ENCODE results near the gene FBN2.

Gene FBN2

GRCh38 chr5:128397876-128398275, 140.2 kb downstream of the FBN2 start:
- H3K36me3 Mint-ChIP-seq: no peaks in the 10 kb centered on the region
- no peak overlapping the region for H3K27ac Mint-ChIP-seq
- peaks cover 2% of the 10 kb centered on the region for H3K27me3 Mint-ChIP-seq
- H3K4me1 Mint-ChIP-seq: no peaks in the 10 kb centered on the region
- no peak overlapping the region for H3K4me3 Mint-ChIP-seq
- peaks cover 10% of the 10 kb centered on the region for H3K9me3 Mint-ChIP-seq

GRCh38 chr5:128395073-128395472, 143.0 kb downstream of the FBN2 start:
- Mint-ChIP-seq H3K27ac (no peak overlapping the region), H3K27me3 (peaks cover 2% of the 10 kb centered on the region), H3K4me3 (no peak overlapping the region), H3K4me1 (no peaks in the 10 kb centered on the region), H3K9me3 (peaks cover 5% of the 10 kb centered on the region), H3K36me3 (no peaks in the 10 kb centered on the region)

DNA sequence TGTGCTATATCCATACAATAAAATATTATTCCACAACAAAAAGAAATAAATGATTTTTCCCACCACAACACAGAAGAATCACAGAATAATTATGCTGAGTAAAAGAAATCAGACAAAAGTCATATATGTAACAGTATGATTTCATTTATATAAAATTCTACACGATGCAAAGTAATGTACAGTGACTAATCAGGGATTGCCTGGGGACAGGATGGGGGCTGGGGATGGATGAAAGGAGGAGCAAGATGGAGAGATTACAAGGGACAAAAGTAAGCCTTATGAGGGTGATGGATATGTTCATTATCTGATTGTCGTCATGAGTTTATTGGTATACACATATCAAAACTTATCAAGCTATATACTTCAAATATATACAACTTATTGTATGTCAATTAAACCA, 154.0 kb downstream of the FBN2 start:
- no peak overlapping the region for H3K4me3 Mint-ChIP-seq

DNA sequence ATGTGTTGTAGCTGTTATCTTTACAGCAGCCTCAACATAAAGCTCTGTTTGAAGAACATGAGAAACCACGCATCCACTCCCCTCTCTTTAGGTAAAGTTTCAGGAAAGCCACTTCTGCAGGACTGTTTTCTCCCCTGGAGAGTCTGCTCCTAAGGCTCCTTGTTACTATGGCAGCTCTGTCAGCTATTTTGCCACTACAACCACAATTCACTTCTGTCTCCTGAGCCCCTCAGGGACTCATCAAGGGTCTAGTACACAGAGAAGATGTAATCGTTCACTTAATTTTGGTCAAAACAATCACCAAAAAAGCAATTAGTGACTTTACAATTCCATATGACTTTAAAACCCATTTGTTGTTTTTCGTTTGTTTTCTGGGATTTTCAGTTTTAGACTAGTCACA, 157.7 kb downstream of the FBN2 start:
- Mint-ChIP-seq H3K27ac (no peak overlapping the region), H3K36me3 (no peaks in the 10 kb centered on the region), H3K4me3 (no peak overlapping the region), H3K4me1 (no peaks in the 10 kb centered on the region), H3K27me3 (no peaks in the 10 kb centered on the region), H3K9me3 (no peaks in the 10 kb centered on the region)

More for the DNA sequence above, 154.0 kb downstream of the FBN2 start:
- H3K9me3 Mint-ChIP-seq: peaks cover 6% of the 10 kb centered on the region
- no peaks in the 10 kb centered on the region for H3K4me1 Mint-ChIP-seq
- H3K36me3 Mint-ChIP-seq: no peaks in the 10 kb centered on the region
- H3K27ac Mint-ChIP-seq: no peak overlapping the region
- no peaks in the 10 kb centered on the region for H3K27me3 Mint-ChIP-seq

DNA sequence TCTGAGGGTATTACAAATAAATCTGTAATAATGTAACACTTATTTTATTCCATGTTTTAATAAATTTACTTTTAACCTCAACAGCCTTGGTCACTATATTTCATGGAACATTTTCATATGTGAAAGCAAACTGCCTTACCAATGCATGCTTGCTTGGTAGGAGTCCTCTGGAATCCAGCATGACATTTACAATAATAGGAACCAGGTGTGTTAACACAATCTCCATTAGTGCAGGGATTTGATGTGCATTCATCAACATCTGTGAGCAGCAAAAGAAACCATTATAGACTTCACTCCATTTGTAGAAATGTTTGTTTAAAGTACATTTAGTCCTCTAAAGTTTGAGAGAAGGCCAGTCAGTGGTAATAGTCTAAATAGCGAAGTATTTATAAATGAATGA, 159.4 kb downstream of the FBN2 start:
- Mint-ChIP-seq H3K27ac (no peak overlapping the region), H3K4me3 (no peak overlapping the region), H3K27me3 (no peaks in the 10 kb centered on the region), H3K36me3 (no peaks in the 10 kb centered on the region), H3K4me1 (no peaks in the 10 kb centered on the region), H3K9me3 (no peaks in the 10 kb centered on the region)

DNA sequence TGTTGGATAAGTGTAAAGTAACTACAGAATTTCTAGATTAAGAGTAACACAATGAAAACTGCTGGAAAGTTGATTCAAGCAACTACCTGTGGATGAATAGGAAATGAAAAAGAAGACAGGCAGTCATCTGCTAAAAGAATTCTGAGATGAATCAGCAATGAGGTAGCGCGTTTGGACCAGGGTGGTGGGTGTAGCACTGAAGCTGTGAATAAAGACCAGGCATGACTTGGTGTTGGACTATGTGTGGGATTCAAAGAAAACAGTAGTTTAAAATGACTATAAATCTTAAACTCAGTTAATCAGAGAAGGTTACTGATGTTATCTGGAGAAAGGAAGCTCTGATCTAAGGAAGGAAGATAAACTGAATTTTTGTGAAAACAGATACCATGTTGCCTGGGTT, 159.8 kb downstream of the FBN2 start:
- Mint-ChIP-seq H3K9me3 (no peaks in the 10 kb centered on the region), H3K27me3 (no peaks in the 10 kb centered on the region), H3K27ac (no peak overlapping the region), H3K4me1 (no peaks in the 10 kb centered on the region), H3K36me3 (no peaks in the 10 kb centered on the region), H3K4me3 (no peak overlapping the region)

DNA sequence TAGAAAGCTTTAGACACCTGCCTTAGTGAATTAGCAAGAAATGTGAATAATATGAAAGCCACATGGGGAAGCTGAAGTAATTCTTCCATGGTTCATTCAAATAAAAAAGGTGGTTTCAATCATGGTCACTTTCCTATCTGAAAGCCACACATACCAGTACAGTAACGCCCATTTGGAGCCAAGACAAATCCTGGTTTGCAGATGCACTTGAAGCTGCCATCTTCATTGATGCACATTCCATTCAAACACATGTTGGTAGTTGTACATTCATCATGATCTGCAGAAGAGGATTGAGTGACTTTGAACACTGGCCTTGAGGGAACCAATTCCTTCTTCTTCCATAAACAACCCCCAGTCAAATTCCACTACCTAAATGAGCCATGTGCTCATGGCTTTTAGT, 161.5 kb downstream of the FBN2 start:
- H3K27ac Mint-ChIP-seq: no peak overlapping the region
- no peak overlapping the region for H3K4me3 Mint-ChIP-seq

DNA sequence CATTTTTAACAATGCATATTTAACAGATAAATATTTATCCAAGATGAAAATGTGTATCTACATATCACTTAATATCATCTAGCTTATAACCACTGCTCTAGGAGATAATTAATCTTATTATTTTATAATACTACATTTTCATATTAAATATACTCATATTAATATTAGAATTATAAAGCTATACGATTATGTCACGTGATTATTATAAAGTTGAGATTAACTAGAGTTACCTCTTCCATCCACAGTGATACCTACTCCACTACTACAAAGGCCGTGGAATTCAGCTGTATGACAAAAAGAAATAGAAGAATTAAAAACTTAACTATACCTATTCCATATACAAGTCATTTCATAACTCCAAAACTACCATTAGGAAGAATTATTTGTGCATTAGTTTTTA, 171.9 kb downstream of the FBN2 start:
- Mint-ChIP-seq H3K9me3 (peaks cover 5% of the 10 kb centered on the region), H3K4me1 (no peaks in the 10 kb centered on the region), H3K27me3 (no peaks in the 10 kb centered on the region), H3K36me3 (no peaks in the 10 kb centered on the region), H3K27ac (no peak overlapping the region), H3K4me3 (no peak overlapping the region)

More for the DNA sequence above, 161.5 kb downstream of the FBN2 start:
- no peaks in the 10 kb centered on the region for H3K36me3 Mint-ChIP-seq
- H3K4me1 Mint-ChIP-seq: no peaks in the 10 kb centered on the region
- H3K27me3 Mint-ChIP-seq: no peaks in the 10 kb centered on the region
- no peaks in the 10 kb centered on the region for H3K9me3 Mint-ChIP-seq

DNA sequence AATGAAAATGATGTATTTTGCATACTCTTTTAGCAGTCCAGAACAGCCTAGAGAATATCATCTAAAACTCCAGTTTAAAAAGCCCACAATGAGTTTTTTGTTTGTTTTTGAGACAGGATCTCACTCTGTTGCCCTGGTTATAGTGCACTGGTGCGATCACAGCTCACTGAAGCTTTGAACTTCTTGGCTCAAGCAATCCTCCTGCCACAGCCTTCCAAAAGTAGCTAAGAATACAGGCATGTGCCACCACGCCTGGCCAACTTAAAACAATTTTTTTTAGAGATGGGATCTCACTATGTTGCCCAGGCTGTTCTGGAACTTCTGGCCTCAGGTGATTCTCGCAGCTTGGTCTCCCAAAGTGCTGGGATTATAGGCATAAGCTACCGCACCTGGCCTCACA, 175.7 kb downstream of the FBN2 start:
- Mint-ChIP-seq H3K27ac (no peak overlapping the region), H3K27me3 (no peaks in the 10 kb centered on the region), H3K9me3 (no peaks in the 10 kb centered on the region), H3K4me1 (no peaks in the 10 kb centered on the region), H3K36me3 (no peaks in the 10 kb centered on the region), H3K4me3 (no peak overlapping the region)

GRCh38 chr5:128358826-128359225, 179.2 kb downstream of the FBN2 start:
- no peaks in the 10 kb centered on the region for H3K36me3 Mint-ChIP-seq
- no peak overlapping the region for H3K4me3 Mint-ChIP-seq
- no peaks in the 10 kb centered on the region for H3K4me1 Mint-ChIP-seq
- H3K27me3 Mint-ChIP-seq: no peaks in the 10 kb centered on the region
- no peaks in the 10 kb centered on the region for H3K9me3 Mint-ChIP-seq
- no peak overlapping the region for H3K27ac Mint-ChIP-seq

DNA sequence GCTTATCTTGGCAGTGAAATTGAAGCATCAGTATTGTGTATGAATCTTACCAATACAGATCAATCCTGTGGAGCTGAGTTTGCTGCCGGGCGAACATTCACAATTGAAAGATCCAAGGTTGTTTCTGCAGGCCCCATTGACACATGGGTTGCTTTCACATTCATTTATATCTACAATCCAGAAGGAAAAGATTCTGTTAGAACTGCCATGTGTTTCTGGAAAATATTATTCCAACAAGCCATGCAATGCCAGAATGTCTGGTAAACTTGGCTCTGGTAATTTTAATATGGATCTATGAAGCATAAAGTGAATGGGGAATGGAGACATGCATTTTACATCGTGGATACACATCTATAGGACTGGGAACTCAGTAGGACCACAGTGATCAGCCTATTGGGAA, 180.8 kb downstream of the FBN2 start:
- Mint-ChIP-seq H3K36me3 (no peaks in the 10 kb centered on the region), H3K4me3 (no peak overlapping the region), H3K27ac (no peak overlapping the region), H3K4me1 (no peaks in the 10 kb centered on the region), H3K9me3 (no peaks in the 10 kb centered on the region), H3K27me3 (no peaks in the 10 kb centered on the region)

DNA sequence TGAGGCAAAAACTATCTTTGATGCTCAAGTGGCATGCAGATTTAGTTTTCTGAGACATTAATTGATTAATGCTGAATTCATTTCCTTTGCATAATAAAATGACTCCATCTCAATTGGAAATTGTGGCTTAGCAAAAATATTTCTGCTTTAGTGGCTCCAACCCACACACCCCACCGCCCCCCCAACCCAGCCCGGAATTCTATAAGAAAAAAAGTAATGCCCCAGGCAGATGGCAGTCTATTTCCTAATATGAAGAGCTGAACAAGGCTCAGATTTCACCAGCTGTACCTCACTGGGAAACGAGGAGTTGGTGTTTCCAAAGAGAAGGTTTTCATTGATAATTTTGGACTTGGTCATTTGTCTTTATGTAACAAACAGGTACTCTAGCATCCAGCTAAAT, 182.1 kb downstream of the FBN2 start:
- Mint-ChIP-seq H3K36me3 (no peaks in the 10 kb centered on the region), H3K4me1 (no peaks in the 10 kb centered on the region), H3K9me3 (no peaks in the 10 kb centered on the region), H3K27me3 (no peaks in the 10 kb centered on the region), H3K27ac (no peak overlapping the region), H3K4me3 (no peak overlapping the region)

- Mint-ChIP-seq H3K4me3 (no peak overlapping the region), H3K36me3 (no peaks in the 10 kb centered on the region), H3K27me3 (no peaks in the 10 kb centered on the region), H3K27ac (no peak overlapping the region), H3K9me3 (no peaks in the 10 kb centered on the region), H3K4me1 (no peaks in the 10 kb centered on the region)
These were observed 184.5 kb downstream of the FBN2 start for GRCh38 chr5:128353441-128354107.

DNA sequence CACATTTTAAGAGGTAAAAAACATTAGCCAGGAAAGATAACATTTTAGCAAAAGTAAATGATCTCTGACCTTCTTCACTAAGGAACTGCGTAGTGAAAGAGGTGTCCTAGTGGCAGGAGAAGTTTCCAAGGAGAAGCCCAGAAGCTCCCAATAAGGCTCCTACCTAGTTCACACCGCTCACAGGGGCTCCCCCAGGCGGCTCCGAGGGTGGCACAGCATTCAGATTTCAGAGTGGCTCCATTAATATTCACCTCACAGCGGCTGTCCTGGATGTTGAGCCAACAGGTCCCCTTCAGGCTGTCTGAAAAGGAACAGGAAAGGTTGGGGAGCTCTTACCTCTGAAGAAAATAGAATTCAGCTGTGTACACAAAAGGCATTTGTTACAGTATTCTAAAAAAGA, 187.3 kb downstream of the FBN2 start:
- no peaks in the 10 kb centered on the region for H3K9me3 Mint-ChIP-seq
- H3K27me3 Mint-ChIP-seq: no peaks in the 10 kb centered on the region
- no peak overlapping the region for H3K27ac Mint-ChIP-seq
- H3K4me1 Mint-ChIP-seq: no peaks in the 10 kb centered on the region
- no peaks in the 10 kb centered on the region for H3K36me3 Mint-ChIP-seq
- H3K4me3 Mint-ChIP-seq: no peak overlapping the region

- H3K4me1 Mint-ChIP-seq: no peaks in the 10 kb centered on the region
- no peaks in the 10 kb centered on the region for H3K9me3 Mint-ChIP-seq
- no peak overlapping the region for H3K4me3 Mint-ChIP-seq
- H3K27ac Mint-ChIP-seq: no peak overlapping the region
- H3K27me3 Mint-ChIP-seq: no peaks in the 10 kb centered on the region
- no peaks in the 10 kb centered on the region for H3K36me3 Mint-ChIP-seq
These were observed 188.8 kb downstream of the FBN2 start for GRCh38 chr5:128349044-128349858.

GRCh38 chr5:128346038-128346437, 192.0 kb downstream of the FBN2 start:
- Mint-ChIP-seq H3K27ac (no peak overlapping the region), H3K4me3 (no peak overlapping the region), H3K9me3 (no peaks in the 10 kb centered on the region), H3K36me3 (no peaks in the 10 kb centered on the region), H3K27me3 (no peaks in the 10 kb centered on the region), H3K4me1 (no peaks in the 10 kb centered on the region)

All from activated naive CD4-positive, alpha-beta T cell treated with anti-CD3 and anti-CD28 coated beads, Interleukin-2, amount 50 U/mL, for 24 hours (primary cell).